KG1 (cell line): ENCODE data around the gene DCAF12.

Experiments
- DNase-seq: peaks from one replicate; lab custom pipeline; 2025; lab: John Stamatoyannopoulos, UW

DCAF12 gene

GRCh38 chr9:34125681-34126206 is 754 bp downstream of the DCAF12 start:
- DNase-seq: no peak

DNA sequence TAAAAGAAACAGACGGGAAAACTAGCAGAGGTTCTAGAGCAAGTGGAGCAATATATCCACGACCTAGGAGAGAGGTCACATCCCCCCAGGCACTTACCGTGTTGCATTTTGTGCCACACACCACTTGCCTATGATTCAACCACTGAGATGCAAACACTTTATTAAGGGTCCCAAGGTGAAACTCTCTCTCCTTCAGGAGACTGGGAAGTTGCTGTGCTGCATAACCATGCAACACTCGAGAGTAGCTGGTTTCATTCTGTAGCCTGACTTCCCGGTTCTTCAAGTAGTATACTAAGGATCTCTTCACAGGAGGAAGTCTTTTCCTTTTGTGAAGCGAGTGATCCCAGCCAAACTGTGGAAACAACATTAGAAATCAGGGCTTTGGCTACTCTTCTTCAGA is 1.6 kb downstream of the DCAF12 start:
- no peak for DNase-seq

- peak; percentile 81 for DNase-seq
Observed at GRCh38 chr9:34124099-34124498, 2.4 kb downstream of the DCAF12 start.

GRCh38 chr9:34123682-34124081 is 2.8 kb downstream of the DCAF12 start:
- DNase-seq: peak; percentile 82

- DNase-seq: no peak
Observed at GRCh38 chr9:34121996-34122395, 4.5 kb downstream of the DCAF12 start.

GRCh38 chr9:34119713-34120112 is 6.8 kb downstream of the DCAF12 start:
- DNase-seq: no peak

DNA sequence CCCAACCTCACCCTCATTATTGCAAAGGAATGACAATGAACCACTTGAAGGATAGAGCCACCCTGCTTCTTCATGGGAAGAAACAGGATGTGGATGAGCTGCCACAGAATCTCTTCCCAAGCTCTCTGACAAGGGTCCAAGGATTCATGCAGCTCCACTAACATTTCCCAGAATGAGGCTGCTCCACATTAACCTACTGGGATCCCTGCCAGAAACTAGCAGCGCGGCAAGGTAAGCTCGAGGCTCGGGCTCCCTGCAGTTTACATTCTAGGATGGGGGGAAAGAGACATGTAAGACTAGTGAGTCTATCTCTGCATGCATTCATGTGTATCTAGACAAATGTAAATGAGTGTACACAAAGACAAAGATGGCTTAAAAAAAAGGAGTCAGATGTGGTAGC is 12.1 kb downstream of the DCAF12 start:
- DNase-seq: no peak

GRCh38 chr9:34106110-34106509 is 20.4 kb downstream of the DCAF12 start:
- DNase-seq: no peak

DNA sequence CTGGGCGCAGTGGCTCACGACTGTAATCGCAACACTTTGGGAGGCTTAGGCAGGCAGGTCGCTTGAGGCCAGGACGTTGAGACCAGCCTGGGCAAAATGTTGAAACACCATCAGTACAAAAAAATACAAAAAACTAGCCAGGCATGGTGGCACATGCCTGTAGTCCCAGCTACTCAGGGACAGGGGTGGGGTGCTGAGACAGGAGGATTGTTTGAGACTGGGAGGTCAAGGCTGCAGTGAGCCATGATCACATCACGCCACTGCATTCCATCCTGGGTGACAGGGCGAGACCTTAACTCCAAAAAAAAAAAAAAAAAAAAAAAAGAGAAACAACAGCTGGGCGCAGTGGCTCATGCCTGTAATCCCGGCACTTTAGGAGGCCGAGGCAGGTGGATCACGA is 23.7 kb downstream of the DCAF12 start:
- DNase-seq: no peak

- DNase-seq: no peak
Observed at GRCh38 chr9:34098307-34098706, 28.2 kb downstream of the DCAF12 start.

- DNase-seq: no peak
Observed at GRCh38 chr9:34097865-34098264, 28.6 kb downstream of the DCAF12 start.

DNA sequence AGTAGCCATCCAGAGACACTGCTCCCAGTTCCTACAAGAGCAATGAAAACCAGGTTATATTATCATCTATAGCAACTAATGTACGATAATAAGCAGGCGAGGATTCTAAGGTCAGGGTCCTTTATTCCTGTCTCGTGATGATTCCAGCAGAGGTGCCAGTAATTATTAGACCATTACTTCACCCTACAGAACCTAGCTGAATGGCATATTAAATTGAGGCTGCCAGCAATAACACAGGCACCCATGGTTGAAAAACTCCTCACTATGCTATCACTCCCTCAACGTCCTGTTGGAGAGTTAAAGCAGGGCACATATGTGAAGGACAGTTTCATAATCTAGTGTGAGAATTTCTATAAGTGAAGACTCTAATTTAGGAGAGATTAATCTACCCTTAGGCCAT is 29.7 kb downstream of the DCAF12 start:
- no peak for DNase-seq

DNA sequence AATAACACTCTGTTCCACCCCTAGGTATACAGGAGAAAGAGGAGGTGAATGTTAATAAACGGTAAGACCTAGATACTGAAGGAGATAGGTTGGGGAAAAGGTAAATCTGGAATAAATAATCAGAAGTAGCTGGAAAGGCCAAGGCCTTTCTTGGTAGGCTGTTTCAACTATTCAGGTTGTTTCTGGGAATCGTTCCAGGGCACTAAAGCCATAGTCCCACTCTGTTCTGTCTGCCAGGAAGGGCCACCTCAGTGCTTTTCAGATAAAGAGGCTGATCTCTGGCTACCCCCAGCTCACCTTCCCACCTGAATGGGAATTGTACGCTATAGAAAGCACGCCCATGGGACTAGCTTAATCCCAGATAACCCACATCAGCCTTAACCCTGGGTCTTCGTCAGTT is 32.9 kb downstream of the DCAF12 start:
- DNase-seq: no peak

DNA sequence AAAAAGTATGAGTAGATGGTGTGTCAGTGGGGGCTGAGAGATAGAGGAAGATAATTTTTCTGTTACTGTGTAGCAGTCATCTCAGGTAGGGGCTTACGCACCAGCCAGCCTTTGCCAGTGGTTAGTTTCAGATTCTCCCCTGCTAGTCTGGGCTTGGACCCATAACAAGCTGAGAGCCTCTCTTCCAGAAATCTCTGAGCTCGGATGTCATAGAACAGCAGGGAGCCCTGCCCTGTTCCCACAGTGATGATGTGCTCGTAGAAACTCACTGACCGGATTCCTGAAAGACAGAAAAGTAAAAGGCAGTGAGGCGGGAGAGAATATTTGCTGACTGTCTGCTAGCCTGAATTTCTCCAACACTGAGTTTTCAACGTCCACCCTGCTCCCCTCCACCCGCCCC is 37.2 kb downstream of the DCAF12 start:
- no peak for DNase-seq

DNA sequence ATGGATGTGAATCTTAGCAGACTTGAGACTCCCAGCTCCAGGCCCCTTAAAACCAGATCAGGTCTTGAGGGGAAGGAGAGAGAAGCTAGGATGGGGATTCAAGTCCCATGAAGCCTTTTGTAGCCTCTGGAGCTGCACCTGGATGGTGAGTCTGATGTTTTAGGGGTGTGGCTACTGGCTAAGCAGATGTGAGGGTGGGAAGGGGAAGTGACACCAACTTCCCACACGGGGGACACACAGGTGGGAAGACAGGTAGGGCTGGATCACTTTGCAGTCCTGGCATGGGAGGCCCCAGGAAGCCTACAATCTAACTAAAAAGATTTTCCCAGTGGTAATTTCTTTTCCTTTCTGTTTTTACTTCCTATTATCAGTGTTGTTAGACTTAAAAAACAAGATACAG is 39.1 kb downstream of the DCAF12 start:
- no peak for DNase-seq

GRCh38 chr9:34086864-34087263 is 39.6 kb downstream of the DCAF12 start:
- DNase-seq: no peak

DNA sequence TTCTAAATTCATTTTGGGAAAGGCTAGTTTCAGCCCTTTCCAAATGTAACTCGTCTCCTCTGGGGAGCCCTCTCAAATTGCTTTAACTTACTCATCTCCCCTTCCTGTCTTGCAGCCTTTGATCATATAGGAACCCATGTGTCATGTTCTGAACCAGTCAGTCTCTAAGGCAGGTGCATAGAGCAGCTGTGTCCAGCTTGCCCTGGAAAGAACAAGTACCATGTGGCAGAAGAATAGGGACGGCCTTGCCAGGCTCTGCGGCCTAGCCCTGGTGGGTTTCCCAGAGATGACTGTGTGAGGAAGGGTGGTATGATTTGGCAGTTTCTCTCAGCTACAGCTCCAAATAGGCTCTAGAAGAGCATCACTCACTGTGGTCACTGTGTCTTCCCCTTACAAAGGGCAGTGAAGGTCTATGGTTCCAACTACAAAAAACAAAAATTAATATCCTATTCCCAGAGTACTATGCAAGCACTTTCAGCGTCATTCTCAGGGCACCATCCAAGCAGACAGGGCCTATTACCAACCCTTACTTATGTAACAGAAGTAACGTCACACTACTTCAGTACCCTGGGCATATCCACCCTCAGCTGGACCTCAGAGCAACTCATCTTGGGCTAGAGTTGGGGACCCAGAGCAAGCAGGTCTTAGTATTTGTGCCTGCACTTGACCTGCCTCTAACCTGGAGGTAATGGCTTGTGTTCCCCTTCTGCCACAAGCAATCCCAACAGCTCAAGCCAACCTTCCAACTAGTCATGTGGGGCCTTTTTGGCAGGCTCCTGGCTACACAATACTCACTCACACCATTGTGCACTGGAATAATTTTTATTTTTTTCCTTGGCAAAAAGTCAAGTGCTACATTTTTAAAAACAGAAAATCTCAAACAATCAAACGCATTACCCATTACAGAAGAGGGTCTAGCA is 40.7 kb downstream of the DCAF12 start:
- no peak for DNase-seq

- no peak for DNase-seq
Observed at GRCh38 chr9:34084562-34084961, 41.9 kb downstream of the DCAF12 start.

DNA sequence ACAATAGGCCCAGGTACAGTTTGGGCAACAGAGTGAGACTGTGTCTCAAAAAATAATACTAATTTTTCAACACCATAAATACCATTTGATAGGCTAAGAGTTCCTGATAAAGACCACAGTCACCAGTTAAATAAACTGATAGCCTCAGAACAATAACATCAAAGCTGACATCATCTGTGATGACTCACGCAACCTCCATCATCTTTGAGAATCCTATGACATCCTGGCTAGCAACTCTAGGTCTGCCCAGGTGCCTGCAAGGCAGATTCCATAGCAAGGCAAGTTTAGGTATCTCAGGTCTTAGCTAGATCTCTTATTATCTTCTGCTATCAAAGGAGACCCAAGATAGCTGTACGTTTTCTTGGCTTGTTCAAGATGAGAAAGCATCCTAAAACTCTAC is 47.3 kb downstream of the DCAF12 start:
- no peak for DNase-seq

DNA sequence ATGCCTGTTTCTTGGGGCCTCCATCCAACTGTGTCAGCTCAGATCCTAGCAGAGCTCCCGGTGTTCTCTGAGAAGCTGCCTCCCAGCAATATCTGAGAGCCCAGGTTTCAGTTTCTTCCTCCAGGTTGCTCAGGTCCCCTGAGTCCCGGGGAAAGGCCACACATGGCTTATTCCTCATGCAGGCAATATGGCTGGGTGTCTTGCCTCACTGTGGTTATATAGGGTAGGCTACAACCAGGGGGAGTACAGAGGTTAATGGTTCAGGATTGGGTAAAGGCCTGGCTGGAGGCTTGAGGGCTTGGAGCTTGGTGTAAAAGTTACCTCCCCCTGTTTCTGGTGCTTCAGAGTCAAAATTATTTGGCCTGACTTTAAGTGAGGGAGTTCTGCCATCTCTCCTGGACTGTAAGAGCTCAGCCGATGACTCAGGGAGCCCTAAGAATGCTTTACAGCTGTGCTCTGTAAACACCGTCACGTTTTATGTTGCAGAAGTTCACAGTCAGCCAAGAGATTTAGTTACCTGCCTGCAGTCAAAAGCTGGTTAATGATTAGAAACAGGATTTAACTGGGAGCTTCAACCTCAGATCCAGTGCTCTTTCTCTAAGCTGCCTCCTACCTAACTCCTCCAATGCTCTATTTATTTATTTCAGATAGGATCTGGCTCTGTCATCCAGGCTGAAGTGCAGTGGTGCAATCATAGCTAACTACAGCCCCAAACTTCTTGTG is 53.5 kb downstream of the DCAF12 start:
- no peak for DNase-seq

DNA sequence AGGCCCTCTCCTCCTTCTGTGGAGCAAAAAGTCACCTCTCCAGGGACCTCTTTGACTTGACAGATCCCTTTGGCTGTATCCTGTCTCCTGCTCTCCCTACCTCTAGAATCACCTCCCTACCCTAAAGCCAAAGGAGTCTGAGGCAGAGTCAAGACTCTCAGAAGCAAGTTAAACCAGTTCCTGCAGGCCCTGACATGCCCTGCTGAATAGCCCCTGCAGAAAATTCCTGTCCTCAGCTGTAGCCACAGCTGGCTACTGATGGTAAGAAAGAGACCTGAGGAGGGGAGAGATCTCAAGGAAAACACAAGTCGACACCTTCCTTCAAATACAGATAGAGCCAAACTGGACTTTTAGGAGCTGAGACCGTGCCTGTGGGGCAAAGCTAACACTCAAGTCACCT is 54.1 kb downstream of the DCAF12 start:
- no peak for DNase-seq

- DNase-seq: no peak
Observed at GRCh38 chr9:34070606-34071324, 55.7 kb downstream of the DCAF12 start.
